Right lobe of liver (tissue), 4 donors: ENCODE results near the gene MX1.

Source experiments
- POLR2A ChIP-seq: fragments of 450-650 bp; IDR thresholded peaks from one replicate; pipeline ENCODE4 v1.6.1; 2017; ENCODE audit warnings: antibody characterized with exemption, mild to moderate bottlenecking
- TF ChIP-seq, protein P1 (sequence below), 4 donors: fragments of 200-600 bp in 3 of 4; fragments of 450-650 bp in 1 of 4; IDR thresholded peaks; one replicate each; pipeline versions ENCODE4 v1.5.1 to v1.8.0; 2016 to 2022; ENCODE audit warnings: antibody characterized with exemption in 4 of 4, mild to moderate bottlenecking in 2 of 4
- donor health status: DM: no; HTN: no; CAD: no.
- donor health status: DM: no; HTN: no; CAD: no.
- donor health status: DM: no; HTN: yes; CAD: no.

DNA sequence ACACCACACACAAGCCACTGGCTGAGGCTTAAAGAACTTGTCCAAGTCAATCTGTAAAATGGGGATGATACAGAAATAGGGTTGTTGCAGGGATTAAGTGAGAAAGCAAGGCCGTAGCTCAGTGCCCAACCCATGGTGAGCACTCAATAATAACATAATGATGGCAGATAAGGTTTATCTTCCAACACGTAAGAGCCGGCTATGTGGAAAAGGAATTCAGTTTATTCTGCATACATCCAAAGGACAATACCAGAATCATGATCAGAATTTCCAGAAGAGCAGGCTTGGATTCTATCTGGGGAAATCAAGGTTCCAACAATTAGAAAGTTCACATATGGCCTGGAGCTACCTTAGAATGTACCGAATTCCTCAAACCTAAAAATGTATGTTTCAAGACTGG, 77.3 kb downstream of the MX1 start:
- TF ChIP-seq, protein P1, sequence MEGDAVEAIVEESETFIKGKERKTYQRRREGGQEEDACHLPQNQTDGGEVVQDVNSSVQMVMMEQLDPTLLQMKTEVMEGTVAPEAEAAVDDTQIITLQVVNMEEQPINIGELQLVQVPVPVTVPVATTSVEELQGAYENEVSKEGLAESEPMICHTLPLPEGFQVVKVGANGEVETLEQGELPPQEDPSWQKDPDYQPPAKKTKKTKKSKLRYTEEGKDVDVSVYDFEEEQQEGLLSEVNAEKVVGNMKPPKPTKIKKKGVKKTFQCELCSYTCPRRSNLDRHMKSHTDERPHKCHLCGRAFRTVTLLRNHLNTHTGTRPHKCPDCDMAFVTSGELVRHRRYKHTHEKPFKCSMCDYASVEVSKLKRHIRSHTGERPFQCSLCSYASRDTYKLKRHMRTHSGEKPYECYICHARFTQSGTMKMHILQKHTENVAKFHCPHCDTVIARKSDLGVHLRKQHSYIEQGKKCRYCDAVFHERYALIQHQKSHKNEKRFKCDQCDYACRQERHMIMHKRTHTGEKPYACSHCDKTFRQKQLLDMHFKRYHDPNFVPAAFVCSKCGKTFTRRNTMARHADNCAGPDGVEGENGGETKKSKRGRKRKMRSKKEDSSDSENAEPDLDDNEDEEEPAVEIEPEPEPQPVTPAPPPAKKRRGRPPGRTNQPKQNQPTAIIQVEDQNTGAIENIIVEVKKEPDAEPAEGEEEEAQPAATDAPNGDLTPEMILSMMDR (IDR thresholded peaks at IDR 0.05): no peak
- no peak for TF ChIP-seq POLR2A
